Endothelial cell of umbilical vein (primary cell): ENCODE results near the gene FAM168A. TPM values are rescaled to one million over a fixed set of nuclear protein-coding genes. Genes with fewer than 3 reads are reported as not detected.

Experiments used
- BruUV-seq: library from RNA; stranded (reverse); fragments of 400-500 nt; replicated peaks from 2 replicates; lab custom pipeline; 2021; lab: Mats Ljungman, UMichigan
- CTCF ChIA-PET: fragments of 300-600, 350-600 bp; sonication (Branson Sonifier 250); formaldehyde crosslinking; loops from one replicate; lab custom pipeline; 2021; ENCODE audit warnings: antibody characterized with exemption, inconsistent platforms; lab: Charles Lee
- POLR2A ChIA-PET: fragments of 300-600, 350-600 bp; sonication (Branson Sonifier 250); formaldehyde crosslinking; loops from one replicate; lab custom pipeline; 2021; ENCODE audit warnings: antibody characterized with exemption, inconsistent platforms; lab: Charles Lee
- DNase-seq: peaks from one replicate; pipeline ENCODE4 v3.0.0-alpha.2; 2011; ENCODE audit warnings: low read depth, low spot score
- FAIRE-seq: peaks from 2 replicates; lab custom pipeline; 2011; peaks lifted over from hg19 to GRCh38; lab: Jason Lieb, UNC
- H2AFZ ChIP-seq: 2 replicates; pipeline ENCODE4 v1.6.0; 2012; ENCODE audit warnings: low read depth, low read length, control low read depth, inconsistent platforms
- H3K27ac ChIP-seq: 2 replicates; pipeline ENCODE4 v1.5.1; 2011; ENCODE audit warnings: low read depth, mild to moderate bottlenecking, control low read depth, low read length, moderate library complexity; ENCODE audit not compliant: insufficient read depth
- H3K27me3 ChIP-seq, 2 experiments: 2 replicates each; pipeline versions ENCODE4 v1.6.0 to v1.6.1; 2011; ENCODE audit warnings: low read length in 2 of 2, mixed read lengths in 1 of 2; ENCODE audit not compliant: control insufficient read depth in 2 of 2, insufficient read depth in 2 of 2
- H3K36me3 ChIP-seq, 2 experiments: 2 replicates in 1 of 2; 3 replicates in 1 of 2; pipeline ENCODE4 v1.5.1; 2011; ENCODE audit warnings: low read length in 2 of 2, mild to moderate bottlenecking in 1 of 2, moderate library complexity in 1 of 2; ENCODE audit not compliant: control insufficient read depth in 2 of 2, insufficient read depth in 2 of 2; ENCODE audit errors: extremely low read depth in 1 of 2
- H3K4me1 ChIP-seq: 3 replicates; pipeline ENCODE4 v1.5.1; 2011; ENCODE audit warnings: mild to moderate bottlenecking, low read length; ENCODE audit not compliant: control insufficient read depth, insufficient read depth; ENCODE audit errors: extremely low read depth
- H3K4me2 ChIP-seq: 2 replicates; pipeline ENCODE4 v1.6.1; 2011; ENCODE audit warnings: low read length, control low read depth, mixed read lengths; ENCODE audit not compliant: insufficient read depth
- H3K4me3 ChIP-seq, 3 experiments: fragments of 200-600 bp in 1 of 3; sonication (generic), shearing (Covaris generic) in 1 of 3; replicated peaks in 1 of 3; 2 replicates each; pipeline ENCODE4 v1.5.1; 2011 to 2016; ENCODE audit warnings: control low read depth in 3 of 3, low read length in 3 of 3, mild to moderate bottlenecking in 2 of 3, inconsistent platforms in 1 of 3, low read depth in 1 of 3, moderate library complexity in 1 of 3; ENCODE audit not compliant: insufficient read depth in 1 of 3
- H3K79me2 ChIP-seq: 2 replicates; pipeline ENCODE4 v1.6.0; 2012; ENCODE audit warnings: low read length, inconsistent platforms; ENCODE audit not compliant: control insufficient read depth, insufficient read depth
- H3K9ac ChIP-seq: replicated peaks from 2 replicates; pipeline ENCODE3; 2011; ENCODE audit warnings: low read length, control low read depth; ENCODE audit not compliant: insufficient read depth; ENCODE audit errors: extremely low read depth
- H3K9me1 ChIP-seq: replicated peaks from 3 replicates; pipeline ENCODE4 v1.6.0; 2011; ENCODE audit warnings: mild to moderate bottlenecking, low read length; ENCODE audit not compliant: control insufficient read depth, insufficient read depth; ENCODE audit errors: extremely low read depth
- H3K9me3 ChIP-seq: replicated peaks from 2 replicates; pipeline ENCODE4 v1.5.1; 2012; ENCODE audit warnings: low read length, inconsistent platforms; ENCODE audit not compliant: control insufficient read depth, insufficient read depth
- H4K20me1 ChIP-seq: replicated peaks from 2 replicates; pipeline ENCODE3; 2011; ENCODE audit warnings: mild to moderate bottlenecking, low read length; ENCODE audit not compliant: control insufficient read depth, insufficient read depth; ENCODE audit errors: extremely low read depth
- CTCF ChIP-seq, 2 donors: IDR thresholded peaks; 1 replicate in 1 of 2; 2 replicates in 1 of 2; pipeline ENCODE4 v1.5.1; 2011; ENCODE audit warnings: low read length in 2 of 2, mild to moderate bottlenecking in 2 of 2, moderate library complexity in 2 of 2, control low read depth in 1 of 2, inconsistent platforms in 1 of 2, low read depth in 1 of 2; ENCODE audit not compliant: insufficient read depth in 1 of 2; ENCODE audit errors: extremely low read depth in 1 of 2
- EZH2 ChIP-seq: IDR thresholded peaks from 2 replicates; pipeline ENCODE4 v1.6.1; 2012; ENCODE audit warnings: borderline replicate concordance, low read depth, mild to moderate bottlenecking, moderate library complexity, low read length, inconsistent platforms; ENCODE audit not compliant: severe bottlenecking
- FOS ChIP-seq: IDR thresholded peaks from 2 replicates; pipeline ENCODE4 v1.6.1; 2011; ENCODE audit warnings: mild to moderate bottlenecking, low read length, moderate library complexity, borderline replicate concordance; ENCODE audit not compliant: insufficient read depth
- GATA2 ChIP-seq: IDR thresholded peaks from 2 replicates; pipeline ENCODE4 v1.7.0; 2011; ENCODE audit warnings: low read depth, mild to moderate bottlenecking, moderate library complexity, mixed read lengths, low read length; ENCODE audit not compliant: insufficient read length, insufficient read depth
- JUN ChIP-seq: IDR thresholded peaks from 2 replicates; pipeline ENCODE4 v1.6.1; 2011; ENCODE audit warnings: borderline replicate concordance, low read depth; ENCODE audit not compliant: insufficient read length, insufficient read depth
- MAX ChIP-seq: IDR thresholded peaks from 2 replicates; pipeline ENCODE4 v1.6.1; 2011; ENCODE audit not compliant: insufficient read depth, insufficient read length
- MYC ChIP-seq: IDR thresholded peaks from one replicate; pipeline ENCODE4 v1.6.1; 2011; ENCODE audit warnings: mild to moderate bottlenecking, low read depth, low read length
- POLR2A ChIP-seq: IDR thresholded peaks from 2 replicates; pipeline ENCODE4 v1.6.1; 2012; ENCODE audit warnings: low read depth, mild to moderate bottlenecking, control low read depth, low read length
- POLR2AphosphoS5 ChIP-seq: IDR thresholded peaks from 2 replicates; pipeline ENCODE4 v1.6.1; 2012; ENCODE audit warnings: low read depth, mild to moderate bottlenecking, control low read depth, low read length, moderate library complexity; ENCODE audit not compliant: insufficient read depth
- dilution Hi-C: fragments of 300-500 bp; cut with MboI; formaldehyde crosslinking; loops from one replicate; pipeline ENCODE4 v1.15.0; 2019; ENCODE audit warnings: low sequenced_read_pairs; ENCODE audit not compliant: extremely low pct_ligation_motif_present
- intact Hi-C: fragments of 100-400 bp; cut with micrococcal nuclease; formaldehyde crosslinking; loops from one replicate; pipeline ENCODE4 v1.10.0; 2022
- polyA plus RNA-seq, 4 experiments: library from polyadenylated mRNA; depleted of rRNA in 3 of 4; stranded (reverse) in 3 of 4; unstranded in 1 of 4; fragments of >200 nt; gene quantifications; 2 replicates each; pipeline versions ENCODE4 v1.2.1 to v1.2.3, GENCODE V29; 2011 to 2012; ENCODE audit warnings: missing spikeins in 1 of 4
- total RNA-seq: library from RNA; stranded (reverse); gene quantifications from 2 replicates; pipeline ENCODE4 v1.2.3, GENCODE V29; 2021

The FAM168A gene
- total and polyA plus RNA-seq, 2 donors (not counting 3 experiments of a cell fraction or from before 2014, with no cell fraction given): 17.0 to 20.5 TPM

GRCh38 chr11:73632996-73633395 is 35.1 kb upstream of the FAM168A start:
- no peaks in the 10 kb centered on the region for H3K9me1 ChIP-seq
- H3K9me3 ChIP-seq: no peaks in the 10 kb centered on the region
- TF ChIP-seq MYC (no peak), CTCF (IDR thresholded peaks at IDR 0.05; ENCODE audit: extremely low read depth in 1 of 2, insufficient read depth in 1 of 2, low read depth in 1 of 2, low read length in 2 of 2) (no peak), FOS (no peak), GATA2 (no peak), MAX (no peak), POLR2A (no peak), POLR2AphosphoS5 (no peak), EZH2 (no peak), JUN (no peak)
- peaks cover 3 to 5% of the 10 kb centered on the region in 2 experiments for H3K27me3 ChIP-seq
- H2AFZ ChIP-seq: no peak overlapping the region
- no peak overlapping the region for H3K27ac ChIP-seq
- H3K4me3 ChIP-seq: no peak overlapping the region
- no peaks in the 10 kb centered on the region for H4K20me1 ChIP-seq
- ChIA-PET POLR2A (no interaction called here), CTCF (interaction anchor here (0.8 kb wide), 1 partner anchor 16 kb away, joined by 4 read pairs; no protein-coding TSS in a partner anchor)
- H3K4me2 ChIP-seq: no peak overlapping the region
- H3K9ac ChIP-seq: no peak overlapping the region
- dilution Hi-C loops: no loop called here
- no peaks in the 10 kb centered on the region for H3K79me2 ChIP-seq
- intact Hi-C loops: no loop called here
- no TSS peak for BruUV-seq
- no peaks in the 10 kb centered on the region for H3K36me3 ChIP-seq
- FAIRE-seq (no peak), DNase-seq (no peak)
- H3K4me1 ChIP-seq: no peaks in the 10 kb centered on the region
